Measurements from ENCODE around the gene HRAS. TPM values are rescaled to one million over a fixed set of nuclear protein-coding genes. Genes with fewer than 3 reads are reported as not detected.

The HRAS gene
- total RNA-seq (2022) (60.2 and 69.0 TPM in 2 replicates), Bru-seq, nascent RNA (percentile 54 among the genes with signal in this experiment), BruChase-seq, experiment 1, labeled RNA remaining after a 2-hour chase (percentile 63 among the genes with signal in this experiment), BruChase-seq, experiment 2, labeled RNA remaining after a 6-hour chase (percentile 80 among the genes with signal in this experiment)
- long read RNA-seq, transcript HRAS-201 (6 exons, 894 nt): major isoform, 39 of 81 reads
- long read RNA-seq, transcript HRAS-211 (7 exons, 1,114 nt): minor isoform, 5 of 81 reads
- long read RNA-seq, transcript HRAS-204 (6 exons, 1,233 nt): minor isoform, 5 of 81 reads
- long read RNA-seq, partial matches to known transcripts: 18 of 81 reads
- long read RNA-seq, other reads (novel, unspliced or antisense): 7 of 81 reads

- TSS peak; percentile 33 for BruUV-seq (replicated peaks)
- Histone ChIP-seq H3K9me3 (no peaks in the 10 kb centered on the region), H3K36me3 (ENCODE audit: control insufficient read depth, insufficient read depth, low read length) (peaks cover 3% of the 10 kb centered on the region), H3K4me3 (ENCODE audit: low read depth, low read length) (peak within 1 kb of the TSS; percentile 66), H3K4me1 (peaks cover 9% of the 10 kb centered on the region; the same call in 1 of the 2 replicates), H3K27me3 (replicated peaks; ENCODE audit: control insufficient read depth, insufficient read depth, low read length) (no peaks in the 10 kb centered on the region)
- Mint-ChIP-seq H3K4me1 (ENCODE audit: low read depth, unreplicated experiment) (no peaks in the 10 kb centered on the region), H3K4me3 (ENCODE audit: unreplicated experiment) (peak within 1 kb of the TSS; percentile 88), H3K36me3 (ENCODE audit: insufficient read depth, unreplicated experiment) (peaks cover 48% of the 10 kb centered on the region), H3K27ac (ENCODE audit: unreplicated experiment) (peak within 1 kb of the TSS; percentile 88), H3K27me3 (ENCODE audit: insufficient read depth, unreplicated experiment) (no peaks in the 10 kb centered on the region), H3K9me3 (ENCODE audit: unreplicated experiment) (no peaks in the 10 kb centered on the region)
- intact Hi-C loops (cut with micrococcal nuclease; ENCODE audit: unreplicated experiment): loop anchor here (2.0 kb wide), 1 partner anchor 29 kb away; the partner anchor contains the start of gene RNH1
- DNase-seq: peak; percentile 93 to 98
- CTCF ChIA-PET: interaction anchor here (0.6 kb wide), 1 partner anchor 85 kb away, joined by 5 read pairs; no protein-coding TSS in a partner anchor
- no peak for TF ChIP-seq CTCF (IDR thresholded peaks at IDR 0.05; ENCODE audit: insufficient read depth in 1 of 2, low read depth in 1 of 2, low read length in 1 of 2, severe bottlenecking in 1 of 2, unreplicated experiment in 1 of 2)
- POLR2A ChIA-PET: interaction anchor here (0.6 to 1.0 kb wide), 3 partner anchors 30 to 1016 kb away, joined by 3 read pairs; partner anchors contain the start of gene TMEM80
Observed at GRCh38 chr11:535519-536454, at the start of gene HRAS. Gene HRAS, minus strand, starts transcription at chr11:535576.

- no peak overlapping the region for H3K27ac Mint-ChIP-seq (ENCODE audit: unreplicated experiment)
- peaks cover 79% of the 10 kb centered on the region for H3K36me3 Mint-ChIP-seq (ENCODE audit: insufficient read depth, unreplicated experiment)
- Histone ChIP-seq H3K27me3 (replicated peaks; ENCODE audit: control insufficient read depth, insufficient read depth, low read length) (no peaks in the 10 kb centered on the region), H3K36me3 (ENCODE audit: control insufficient read depth, insufficient read depth, low read length) (peaks cover 1% of the 10 kb centered on the region), H3K4me1 (peaks cover 36% of the 10 kb centered on the region), H3K9me3 (no peaks in the 10 kb centered on the region), H3K4me3 (ENCODE audit: low read depth, low read length) (no peak overlapping the region)
- H3K9me3 Mint-ChIP-seq (ENCODE audit: unreplicated experiment): no peaks in the 10 kb centered on the region
- intact Hi-C loops (cut with micrococcal nuclease; ENCODE audit: unreplicated experiment): no loop called here
- H3K27me3 Mint-ChIP-seq (ENCODE audit: insufficient read depth, unreplicated experiment): no peaks in the 10 kb centered on the region
- no peak for TF ChIP-seq CTCF (IDR thresholded peaks at IDR 0.05; ENCODE audit: insufficient read depth in 1 of 2, low read depth in 1 of 2, low read length in 1 of 2, severe bottlenecking in 1 of 2, unreplicated experiment in 1 of 2)
- DNase-seq: no peak
- H3K4me1 Mint-ChIP-seq (ENCODE audit: low read depth, unreplicated experiment): peaks cover 26% of the 10 kb centered on the region
- no TSS peak for BruUV-seq (replicated peaks)
- ChIA-PET POLR2A (no interaction called here), CTCF (no interaction called here)
- no peak overlapping the region for H3K4me3 Mint-ChIP-seq (ENCODE audit: unreplicated experiment)
Observed at GRCh38 chr11:584287-584686, 48.9 kb upstream of the HRAS start.

GRCh38 chr11:581752-582151 is 46.4 kb upstream of the HRAS start:
- H3K4me3 Mint-ChIP-seq (ENCODE audit: unreplicated experiment): no peak overlapping the region
- Histone ChIP-seq H3K36me3 (ENCODE audit: control insufficient read depth, insufficient read depth, low read length) (peaks cover 1% of the 10 kb centered on the region; the same call in 1 of the 2 replicates), H3K4me3 (ENCODE audit: low read depth, low read length) (no peak overlapping the region), H3K4me1 (peaks cover 35% of the 10 kb centered on the region), H3K27me3 (replicated peaks; ENCODE audit: control insufficient read depth, insufficient read depth, low read length) (no peaks in the 10 kb centered on the region), H3K9me3 (no peaks in the 10 kb centered on the region)
- no peak overlapping the region for H3K27ac Mint-ChIP-seq (ENCODE audit: unreplicated experiment)
- intact Hi-C loops (cut with micrococcal nuclease; ENCODE audit: unreplicated experiment): no loop called here
- CTCF ChIA-PET: no interaction called here
- POLR2A ChIA-PET: no interaction called here
- no peak for TF ChIP-seq CTCF (IDR thresholded peaks at IDR 0.05; ENCODE audit: insufficient read depth in 1 of 2, low read depth in 1 of 2, low read length in 1 of 2, severe bottlenecking in 1 of 2, unreplicated experiment in 1 of 2)
- no peaks in the 10 kb centered on the region for H3K27me3 Mint-ChIP-seq (ENCODE audit: insufficient read depth, unreplicated experiment)
- H3K36me3 Mint-ChIP-seq (ENCODE audit: insufficient read depth, unreplicated experiment): peaks cover 57% of the 10 kb centered on the region
- DNase-seq: no peak
- H3K4me1 Mint-ChIP-seq (ENCODE audit: low read depth, unreplicated experiment): peaks cover 8% of the 10 kb centered on the region
- no peaks in the 10 kb centered on the region for H3K9me3 Mint-ChIP-seq (ENCODE audit: unreplicated experiment)
- no TSS peak for BruUV-seq (replicated peaks)
